Aortic smooth muscle cell (primary cell): ENCODE measurements around the gene BPIFB6. TPM values are rescaled to one million over a fixed set of nuclear protein-coding genes. Genes with fewer than 3 reads are reported as not detected.

ENCODE experiments used
- total RNA-seq: library from RNA; depleted of rRNA; stranded (reverse); fragments of >200 nt; gene quantifications from 2 replicates; pipeline ENCODE4 v1.2.3, GENCODE V29; 2014

The BPIFB6 gene, protein sequence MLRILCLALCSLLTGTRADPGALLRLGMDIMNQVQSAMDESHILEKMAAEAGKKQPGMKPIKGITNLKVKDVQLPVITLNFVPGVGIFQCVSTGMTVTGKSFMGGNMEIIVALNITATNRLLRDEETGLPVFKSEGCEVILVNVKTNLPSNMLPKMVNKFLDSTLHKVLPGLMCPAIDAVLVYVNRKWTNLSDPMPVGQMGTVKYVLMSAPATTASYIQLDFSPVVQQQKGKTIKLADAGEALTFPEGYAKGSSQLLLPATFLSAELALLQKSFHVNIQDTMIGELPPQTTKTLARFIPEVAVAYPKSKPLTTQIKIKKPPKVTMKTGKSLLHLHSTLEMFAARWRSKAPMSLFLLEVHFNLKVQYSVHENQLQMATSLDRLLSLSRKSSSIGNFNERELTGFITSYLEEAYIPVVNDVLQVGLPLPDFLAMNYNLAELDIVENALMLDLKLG
- total RNA-seq: not detected in 2 replicates

GRCh38 chr20:33031531-33031930 lies at the start of gene BPIFB6:
BPIFB6 (plus strand) TSS chr20:33031648; CDS start chr20:33031648, 0 bp downstream.

GRCh38 chr20:33004141-33004751 lies 27.2 kb upstream of the BPIFB6 start, which contains the start of gene SUN5:
SUN5 (minus strand) TSS chr20:33004433; CDS start chr20:33004340, 93 bp downstream.

GRCh38 chr20:33007376-33008335 lies 23.8 kb upstream of the BPIFB6 start, which contains the start of gene BPIFB2:
BPIFB2 (plus strand) TSS chr20:33007704; CDS start chr20:33008575, 871 bp downstream.

GRCh38 chr20:33053291-33054106 lies 22.1 kb downstream of the BPIFB6 start, which contains the start of gene BPIFB3:
BPIFB3 (plus strand) TSS chr20:33053903; CDS start chr20:33055436, 1,533 bp downstream.

GRCh38 chr20:33079259-33079658 lies 47.8 kb downstream of the BPIFB6 start, which contains the start of gene BPIFB4:
BPIFB4 (plus strand) TSS chr20:33079643; CDS start chr20:33081527, 1,884 bp downstream.

Other genes starting within 250 kb of the BPIFB6 start
- 78.5 and 90.0 TPM in 2 replicates for gene MAPRE1, start 211.7 kb upstream of the BPIFB6 start, total RNA-seq
- 0.13 and 0.50 TPM in 2 replicates for gene EFCAB8, start 172.7 kb upstream of the BPIFB6 start, total RNA-seq
- not detected in 2 replicates for gene SUN5, start 27.2 kb upstream of the BPIFB6 start, total RNA-seq
- not detected in 2 replicates for gene BPIFB2, start 23.9 kb upstream of the BPIFB6 start, total RNA-seq
- not detected in 2 replicates for gene BPIFB3, start 22.3 kb downstream of the BPIFB6 start, total RNA-seq
- not detected in 2 replicates for gene BPIFB4, start 48.0 kb downstream of the BPIFB6 start, total RNA-seq
- not detected in 2 replicates for gene BPIFA2, start 136.5 kb downstream of the BPIFB6 start, total RNA-seq
- gene BPIFA3, start 185.7 kb downstream of the BPIFB6 start, total RNA-seq: not detected in 2 replicates
- gene BPIFA1, start 204.3 kb downstream of the BPIFB6 start, total RNA-seq: not detected in 2 replicates